Left ventricle myocardium inferior (tissue), 1 donor: Measurements from ENCODE around the gene BCAT1. TPM values are rescaled to one million over a fixed set of nuclear protein-coding genes. Genes with fewer than 3 reads are reported as not detected.
"Not testable (repeated sequence)": the region's sequence is repeated elsewhere in the genome, so short reads cannot be mapped to it uniquely, and the experiment has no call there.

Source experiments
- DNase-seq: peaks from one replicate; pipeline ENCODE4 v3.0.0-alpha.2; 2020
- H3K27ac ChIP-seq: fragments of 200-600 bp; replicated peaks from 2 replicates; pipeline ENCODE4 v1.8.0; 2021
- H3K27me3 ChIP-seq: fragments of 200-600 bp; 2 replicates; pipeline ENCODE4 v1.8.0; 2021; ENCODE audit warnings: low read depth
- H3K36me3 ChIP-seq: fragments of 200-600 bp; 2 replicates; pipeline ENCODE4 v1.8.0; 2021
- H3K4me1 ChIP-seq: fragments of 200-600 bp; 2 replicates; pipeline ENCODE4 v1.8.0; 2021
- H3K4me3 ChIP-seq: fragments of 200-600 bp; 2 replicates; pipeline ENCODE4 v1.8.0; 2021; ENCODE audit warnings: mild to moderate bottlenecking, moderate library complexity
- H3K9me3 ChIP-seq: fragments of 200-600 bp; replicated peaks from 2 replicates; pipeline ENCODE4 v1.8.0; 2021
- intact Hi-C: fragments of 100-400 bp; cut with micrococcal nuclease; formaldehyde crosslinking; loops from one replicate; pipeline ENCODE4 v1.11.0; 2022
- total RNA-seq: library from RNA; stranded (reverse); fragmentation: NEBNext Ultra II Directional; extraction: Animal tissue kit (Norgen Biotek cat#: 25700); gene quantifications from one replicate; pipeline ENCODE4 v1.2.1, GENCODE V29; 2021
- TF ChIP-seq, protein P1 (sequence below): fragments of 200-600 bp; IDR thresholded peaks from 2 replicates; pipeline ENCODE4 v1.8.0; 2021; ENCODE audit warnings: antibody characterized with exemption, mild to moderate bottlenecking, borderline replicate concordance
- donor health status: DM: no; HTN: yes; CAD: no; lungs with severe emphysema.

BCAT1 gene
- total RNA-seq, 1 donor from 2014 or later: 4.3 TPM

DNA sequence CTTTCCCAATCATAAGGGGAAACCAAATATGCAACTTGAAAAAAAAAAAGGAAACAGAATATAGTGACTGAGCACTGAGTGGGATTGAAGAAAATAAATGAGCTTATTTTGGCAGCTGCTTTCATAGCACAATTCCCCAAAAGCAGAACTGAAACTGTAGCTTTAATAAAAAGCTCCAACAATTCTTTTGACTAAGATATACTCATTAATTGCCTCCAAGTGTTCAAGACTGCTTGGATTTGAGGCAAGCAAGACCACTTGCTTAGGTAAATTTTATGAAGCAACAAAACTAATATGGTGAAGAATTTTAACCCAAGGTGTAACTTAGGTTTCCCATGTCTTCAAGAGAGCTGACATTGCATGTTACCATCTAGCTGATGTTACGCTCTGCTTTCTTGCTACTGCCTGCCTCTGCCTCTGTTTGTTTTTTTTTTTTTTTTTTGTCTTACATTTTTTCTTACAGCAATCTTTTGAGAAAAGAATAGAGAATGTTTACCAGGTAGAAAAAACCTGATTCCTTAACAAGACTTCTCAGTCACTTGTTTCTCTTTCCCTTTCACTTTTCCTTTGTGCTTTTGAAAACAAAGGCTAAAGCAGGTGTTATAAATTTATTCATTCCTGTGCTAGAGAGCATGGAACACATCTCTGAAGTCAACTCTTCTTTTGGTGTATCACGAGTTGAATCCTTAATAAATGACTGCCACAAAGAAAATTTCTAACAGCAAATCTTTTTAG, 134.4 kb downstream of the BCAT1 start:
- H3K27ac ChIP-seq: no peak overlapping the region
- DNase-seq: no peak
- intact Hi-C loops: no loop called here
- no peaks in the 10 kb centered on the region for H3K4me1 ChIP-seq
- H3K36me3 ChIP-seq: no peaks in the 10 kb centered on the region
- peaks cover under 1% of the 10 kb centered on the region for H3K9me3 ChIP-seq
- H3K4me3 ChIP-seq: no peak overlapping the region
- TF ChIP-seq, protein P1, sequence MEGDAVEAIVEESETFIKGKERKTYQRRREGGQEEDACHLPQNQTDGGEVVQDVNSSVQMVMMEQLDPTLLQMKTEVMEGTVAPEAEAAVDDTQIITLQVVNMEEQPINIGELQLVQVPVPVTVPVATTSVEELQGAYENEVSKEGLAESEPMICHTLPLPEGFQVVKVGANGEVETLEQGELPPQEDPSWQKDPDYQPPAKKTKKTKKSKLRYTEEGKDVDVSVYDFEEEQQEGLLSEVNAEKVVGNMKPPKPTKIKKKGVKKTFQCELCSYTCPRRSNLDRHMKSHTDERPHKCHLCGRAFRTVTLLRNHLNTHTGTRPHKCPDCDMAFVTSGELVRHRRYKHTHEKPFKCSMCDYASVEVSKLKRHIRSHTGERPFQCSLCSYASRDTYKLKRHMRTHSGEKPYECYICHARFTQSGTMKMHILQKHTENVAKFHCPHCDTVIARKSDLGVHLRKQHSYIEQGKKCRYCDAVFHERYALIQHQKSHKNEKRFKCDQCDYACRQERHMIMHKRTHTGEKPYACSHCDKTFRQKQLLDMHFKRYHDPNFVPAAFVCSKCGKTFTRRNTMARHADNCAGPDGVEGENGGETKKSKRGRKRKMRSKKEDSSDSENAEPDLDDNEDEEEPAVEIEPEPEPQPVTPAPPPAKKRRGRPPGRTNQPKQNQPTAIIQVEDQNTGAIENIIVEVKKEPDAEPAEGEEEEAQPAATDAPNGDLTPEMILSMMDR: no peak
- H3K27me3 ChIP-seq: no peaks in the 10 kb centered on the region

DNA sequence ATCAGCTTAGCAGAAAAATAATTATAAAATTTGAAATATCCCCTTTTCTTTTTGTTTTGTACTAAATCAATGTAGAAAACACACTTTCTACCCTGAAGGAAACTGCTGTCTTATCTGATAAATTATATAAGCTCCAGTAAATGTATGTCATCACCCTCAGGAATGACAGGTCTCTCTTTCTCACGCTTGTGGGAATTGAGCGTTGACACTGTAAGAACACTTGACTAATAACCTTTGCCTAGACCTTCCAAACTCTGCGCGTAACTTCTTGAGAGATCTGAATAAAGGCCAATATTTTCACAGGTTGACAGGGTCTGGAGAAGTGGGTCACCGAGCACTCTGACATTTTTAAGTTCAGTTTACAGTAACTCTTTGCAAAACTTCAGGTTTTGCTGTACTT, 138.5 kb downstream of the BCAT1 start:
- Histone ChIP-seq H3K9me3 (peaks cover 8% of the 10 kb centered on the region), H3K4me1 (no peaks in the 10 kb centered on the region), H3K4me3 (no peak overlapping the region), H3K27me3 (no peaks in the 10 kb centered on the region), H3K27ac (no peak overlapping the region), H3K36me3 (no peaks in the 10 kb centered on the region)
- no peak for DNase-seq
- intact Hi-C loops: no loop called here
- TF ChIP-seq, protein P1: no peak

DNA sequence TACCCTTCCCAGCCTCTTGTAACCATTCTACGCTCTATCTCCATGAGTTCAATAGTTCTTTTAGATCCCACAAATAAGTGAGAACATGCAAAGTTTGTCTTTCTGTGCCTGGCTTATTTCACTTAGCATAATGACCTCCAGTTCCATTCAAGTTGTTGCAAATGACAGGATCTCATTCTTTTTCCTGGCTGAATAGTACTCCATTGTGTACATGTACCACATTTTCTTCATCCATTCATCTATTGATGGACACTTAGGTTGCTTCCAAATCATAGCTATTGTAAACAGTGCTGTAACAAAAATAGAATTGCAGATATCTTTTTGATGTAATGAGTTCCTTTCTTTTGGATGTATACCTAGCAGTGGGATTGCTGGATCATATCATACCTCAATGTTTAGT, 139.6 kb downstream of the BCAT1 start:
- H3K27me3 ChIP-seq, H3K27ac ChIP-seq, H3K4me3 ChIP-seq, H3K36me3 ChIP-seq, H3K9me3 ChIP-seq, intact Hi-C loops, DNase-seq, H3K4me1 ChIP-seq: not testable (repeated sequence)

DNA sequence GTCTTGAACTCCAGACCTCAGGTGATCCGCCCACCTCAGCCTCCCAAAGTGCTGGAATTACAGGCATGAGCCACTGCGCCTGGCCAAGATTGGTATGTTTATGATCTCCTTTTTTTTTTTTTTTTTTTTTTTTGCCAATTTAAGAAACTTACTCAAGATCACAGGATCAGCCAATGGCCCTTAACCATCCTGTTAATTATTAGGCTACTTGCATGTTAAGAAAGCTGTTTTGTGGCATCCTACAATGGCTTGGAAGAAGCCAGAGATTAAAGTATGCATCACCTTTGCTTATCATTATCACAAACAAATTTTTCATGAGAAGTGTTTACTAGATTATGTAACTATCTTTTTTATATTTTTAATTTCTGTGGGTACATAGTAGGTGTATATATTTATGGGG, 140.2 kb downstream of the BCAT1 start:
- no peaks in the 10 kb centered on the region for H3K36me3 ChIP-seq
- TF ChIP-seq, protein P1: no peak
- intact Hi-C loops: no loop called here

DNA sequence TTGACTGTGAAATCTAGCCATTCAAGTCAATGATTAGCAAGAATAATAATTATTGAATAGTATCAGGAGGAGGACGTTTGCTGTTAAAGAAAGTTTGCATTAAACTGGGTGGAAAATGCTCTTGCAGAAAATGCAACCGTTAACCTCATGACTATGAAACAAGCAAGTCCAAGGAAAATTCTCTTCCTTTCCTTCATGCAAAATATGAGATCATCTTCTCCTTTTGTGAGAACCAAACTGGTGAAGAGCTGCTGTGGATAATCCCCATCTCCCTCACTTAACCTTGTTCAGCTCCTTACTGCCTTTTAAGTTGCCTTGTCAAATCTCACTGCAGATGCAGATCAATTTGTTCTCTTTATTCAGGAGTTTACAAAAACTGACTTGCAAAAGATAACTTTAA, 142.5 kb downstream of the BCAT1 start:
- Histone ChIP-seq H3K4me3 (no peak overlapping the region), H3K9me3 (peaks cover 19% of the 10 kb centered on the region), H3K4me1 (no peaks in the 10 kb centered on the region), H3K27me3 (no peaks in the 10 kb centered on the region), H3K27ac (no peak overlapping the region), H3K36me3 (no peaks in the 10 kb centered on the region)
- intact Hi-C loops: no loop called here
- TF ChIP-seq, protein P1: no peak
- DNase-seq: no peak

More for the DNA sequence above, 140.2 kb downstream of the BCAT1 start:
- H3K9me3 ChIP-seq: peaks cover 8% of the 10 kb centered on the region
- no peaks in the 10 kb centered on the region for H3K4me1 ChIP-seq
- H3K4me3 ChIP-seq: no peak overlapping the region
- no peak overlapping the region for H3K27ac ChIP-seq
- no peak for DNase-seq
- no peaks in the 10 kb centered on the region for H3K27me3 ChIP-seq

DNA sequence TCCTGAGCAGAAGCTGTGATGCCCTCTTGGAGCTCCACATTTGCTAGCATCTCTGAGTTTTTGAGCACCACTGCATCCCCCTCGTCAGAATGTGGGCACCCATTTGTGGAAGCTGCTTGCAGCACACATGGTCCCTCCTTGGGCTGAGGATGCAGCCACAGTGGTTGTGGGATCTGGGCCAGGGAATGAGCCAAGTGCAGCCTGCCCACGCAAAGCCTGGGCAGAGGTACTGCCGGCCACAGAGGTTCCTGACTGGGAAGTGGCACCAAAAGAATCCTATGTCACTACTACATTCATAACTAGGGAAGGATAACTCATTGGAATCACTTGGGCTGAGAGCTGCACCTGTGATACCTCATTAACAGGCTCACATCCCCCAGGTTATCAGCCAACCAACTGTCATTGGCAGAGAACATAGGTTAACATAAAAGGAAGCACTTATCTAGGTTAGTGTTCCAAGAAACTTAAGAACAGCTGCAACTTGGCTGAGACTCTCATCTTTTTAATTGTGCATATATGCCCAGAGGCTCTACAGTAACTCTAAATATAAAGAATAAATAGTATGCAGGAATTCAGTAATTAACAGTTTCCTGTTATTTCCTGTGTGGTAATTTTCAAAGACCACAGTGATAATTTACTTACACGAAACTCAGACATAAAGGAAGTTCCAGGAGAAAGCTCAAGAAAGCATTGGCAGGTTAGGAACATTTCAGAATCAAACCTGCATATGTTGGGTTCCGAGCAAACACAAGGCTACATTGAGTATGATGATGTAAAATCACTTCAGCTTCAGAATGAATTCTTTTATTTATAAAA, 145.3 kb downstream of the BCAT1 start:
- Histone ChIP-seq H3K4me1 (no peaks in the 10 kb centered on the region), H3K27ac (no peak overlapping the region), H3K36me3 (no peaks in the 10 kb centered on the region), H3K9me3 (peaks cover 11% of the 10 kb centered on the region), H3K4me3 (no peak overlapping the region), H3K27me3 (no peaks in the 10 kb centered on the region)
- TF ChIP-seq, protein P1: no peak
- no peak for DNase-seq
- intact Hi-C loops: no loop called here
